GM18868 (cell line): ENCODE results near the gene LCE1D.

Source experiments
- ATAC-seq: cut with Tn5 transposase; IDR thresholded peaks from one replicate; pipeline ENCODE4 v1.9.1; 2021; ENCODE audit warnings: mild to moderate bottlenecking, moderate library complexity; ENCODE audit not compliant: unreplicated experiment

Gene LCE1D

GRCh38 chr1:152796421-152796820 lies at the start of gene LCE1D:
Gene LCE1D, plus strand, starts transcription at chr1:152796721. Its CDS starts 1,074 bp downstream, at chr1:152797795.
- ATAC-seq: no peak

GRCh38 chr1:152747831-152748230 lies 48.7 kb upstream of the LCE1D start:
- no peak for ATAC-seq

GRCh38 chr1:152752225-152752624 lies 44.3 kb upstream of the LCE1D start:
- ATAC-seq: no peak

GRCh38 chr1:152753586-152753985 lies 42.9 kb upstream of the LCE1D start:
- no peak for ATAC-seq

GRCh38 chr1:152756872-152757271 lies 39.6 kb upstream of the LCE1D start:
- no peak for ATAC-seq

GRCh38 chr1:152757747-152758146 lies 38.8 kb upstream of the LCE1D start, which contains the start of gene KPRP:
Gene KPRP, plus strand, starts transcription at chr1:152758025. Its CDS starts 1,564 bp downstream, at chr1:152759589.
- ATAC-seq: no peak

- ATAC-seq: no peak
Observed at GRCh38 chr1:152758636-152759035, 37.9 kb upstream of the LCE1D start.

GRCh38 chr1:152759453-152760173 lies 36.9 kb upstream of the LCE1D start:
- no peak for ATAC-seq

- ATAC-seq: no peak
Observed at GRCh38 chr1:152760551-152761190, 35.9 kb upstream of the LCE1D start.

GRCh38 chr1:152761609-152762213 lies 34.8 kb upstream of the LCE1D start:
- ATAC-seq: no peak

GRCh38 chr1:152768847-152769533 lies 27.5 kb upstream of the LCE1D start:
- no peak for ATAC-seq

- no peak for ATAC-seq
Observed at GRCh38 chr1:152770411-152770810, 26.1 kb upstream of the LCE1D start.

- no peak for ATAC-seq
Observed at GRCh38 chr1:152774875-152775274, 21.6 kb upstream of the LCE1D start, which contains the start of gene LCE1F. Gene LCE1F, plus strand, starts transcription at chr1:152775140. Its CDS starts 1,232 bp downstream, at chr1:152776372.

- ATAC-seq: no peak
Observed at GRCh38 chr1:152776361-152776760, 20.2 kb upstream of the LCE1D start.

GRCh38 chr1:152777510-152778137 lies 18.9 kb upstream of the LCE1D start:
- no peak for ATAC-seq

GRCh38 chr1:152783095-152783494 lies 13.4 kb upstream of the LCE1D start:
- ATAC-seq: no peak

GRCh38 chr1:152786077-152786476 lies 10.4 kb upstream of the LCE1D start, which contains the start of gene LCE1E:
Gene LCE1E, plus strand, starts transcription at chr1:152786257. Its CDS starts 1,043 bp downstream, at chr1:152787300.
- no peak for ATAC-seq

GRCh38 chr1:152795686-152796085 lies 835 bp upstream of the LCE1D start:
- ATAC-seq: no peak

GRCh38 chr1:152801333-152801732 lies 4.8 kb downstream of the LCE1D start:
- no peak for ATAC-seq

- no peak for ATAC-seq
Observed at GRCh38 chr1:152806576-152806975, 10.1 kb downstream of the LCE1D start, which contains the start of gene LCE1C. Gene LCE1C, minus strand, starts transcription at chr1:152806651. Its CDS starts 1,173 bp downstream, at chr1:152805478.

- no peak for ATAC-seq
Observed at GRCh38 chr1:152811050-152811449, 14.5 kb downstream of the LCE1D start.
